ENCODE data around the gene SMIM41.

DNA sequence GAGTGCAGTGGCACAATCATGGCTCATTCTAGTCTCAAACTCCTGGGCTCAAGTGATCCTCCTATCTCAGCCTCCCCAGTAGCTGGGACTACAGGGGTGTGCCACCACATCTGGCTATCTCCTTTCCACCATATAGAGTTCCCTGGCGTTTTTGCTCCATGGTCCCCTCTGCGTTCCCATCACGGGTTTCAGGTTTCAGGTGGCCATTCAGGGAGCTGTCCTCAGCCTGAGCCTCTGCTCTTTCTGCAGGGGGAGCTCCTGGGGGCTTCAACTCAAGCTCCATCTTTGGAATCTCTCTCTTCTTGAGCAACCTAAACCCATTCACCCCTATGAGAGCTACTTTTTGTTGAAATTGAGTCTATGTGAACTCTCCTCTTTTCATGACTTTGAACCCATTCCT is 11.6 kb downstream of the SMIM41 start:
- TF ChIP-seq, protein P1, sequence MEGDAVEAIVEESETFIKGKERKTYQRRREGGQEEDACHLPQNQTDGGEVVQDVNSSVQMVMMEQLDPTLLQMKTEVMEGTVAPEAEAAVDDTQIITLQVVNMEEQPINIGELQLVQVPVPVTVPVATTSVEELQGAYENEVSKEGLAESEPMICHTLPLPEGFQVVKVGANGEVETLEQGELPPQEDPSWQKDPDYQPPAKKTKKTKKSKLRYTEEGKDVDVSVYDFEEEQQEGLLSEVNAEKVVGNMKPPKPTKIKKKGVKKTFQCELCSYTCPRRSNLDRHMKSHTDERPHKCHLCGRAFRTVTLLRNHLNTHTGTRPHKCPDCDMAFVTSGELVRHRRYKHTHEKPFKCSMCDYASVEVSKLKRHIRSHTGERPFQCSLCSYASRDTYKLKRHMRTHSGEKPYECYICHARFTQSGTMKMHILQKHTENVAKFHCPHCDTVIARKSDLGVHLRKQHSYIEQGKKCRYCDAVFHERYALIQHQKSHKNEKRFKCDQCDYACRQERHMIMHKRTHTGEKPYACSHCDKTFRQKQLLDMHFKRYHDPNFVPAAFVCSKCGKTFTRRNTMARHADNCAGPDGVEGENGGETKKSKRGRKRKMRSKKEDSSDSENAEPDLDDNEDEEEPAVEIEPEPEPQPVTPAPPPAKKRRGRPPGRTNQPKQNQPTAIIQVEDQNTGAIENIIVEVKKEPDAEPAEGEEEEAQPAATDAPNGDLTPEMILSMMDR (optimal IDR thresholded peaks at IDR 0.05 in 1 of 3, IDR thresholded peaks at IDR 0.05 in 1 of 3, conservative IDR thresholded peaks at IDR 0.05 in 1 of 3; ENCODE audit: extremely low read depth in 1 of 3, insufficient read depth in 2 of 3, low read length in 3 of 3): no peak
- TF ChIP-seq EZH2 (IDR thresholded peaks at IDR 0.05; ENCODE audit: low read length): no peak

All from keratinocyte (primary cell).